Ishikawa (cell line): Measurements from ENCODE around the gene SETD7.

ENCODE experiments used
- CEBPB ChIP-seq: IDR thresholded peaks from 2 replicates; pipeline ENCODE4 v1.6.1; 2012
- EP300 ChIP-seq: IDR thresholded peaks from 2 replicates; pipeline ENCODE4 v1.6.1; 2012; ENCODE audit warnings: borderline replicate concordance
- FOXM1 ChIP-seq: IDR thresholded peaks from 2 replicates; pipeline ENCODE4 v1.6.1; 2012; ENCODE audit warnings: low read depth, borderline replicate concordance
- NFIC ChIP-seq: IDR thresholded peaks from 2 replicates; pipeline ENCODE4 v1.6.1; 2012
- RAD21 ChIP-seq: IDR thresholded peaks from 2 replicates; pipeline ENCODE4 v1.6.1; 2012; ENCODE audit warnings: low read depth
- TAF1 ChIP-seq: IDR thresholded peaks from 2 replicates; pipeline ENCODE4 v1.6.1; 2012; ENCODE audit warnings: low read depth, mild to moderate bottlenecking
- TCF12 ChIP-seq: IDR thresholded peaks from 2 replicates; pipeline ENCODE4 v1.6.1; 2012; ENCODE audit warnings: low read depth
- TEAD4 ChIP-seq: IDR thresholded peaks from 2 replicates; pipeline ENCODE4 v1.6.1; 2012
- YY1 ChIP-seq: IDR thresholded peaks from 2 replicates; pipeline ENCODE4 v1.6.1; 2012; ENCODE audit warnings: low read depth
- ZBTB7A ChIP-seq: IDR thresholded peaks from 2 replicates; pipeline ENCODE4 v1.6.1; 2012; ENCODE audit warnings: low read depth
- TF ChIP-seq, protein P1 (sequence below): IDR thresholded peaks from 2 replicates; pipeline ENCODE4 v1.6.1; 2012; ENCODE audit warnings: low read depth, mild to moderate bottlenecking
- TF ChIP-seq, protein P2 (sequence below): IDR thresholded peaks from 2 replicates; pipeline ENCODE4 v1.6.1; 2012
- TF ChIP-seq, protein P3 (sequence below): IDR thresholded peaks from 2 replicates; pipeline ENCODE4 v1.6.1; 2012

DNA sequence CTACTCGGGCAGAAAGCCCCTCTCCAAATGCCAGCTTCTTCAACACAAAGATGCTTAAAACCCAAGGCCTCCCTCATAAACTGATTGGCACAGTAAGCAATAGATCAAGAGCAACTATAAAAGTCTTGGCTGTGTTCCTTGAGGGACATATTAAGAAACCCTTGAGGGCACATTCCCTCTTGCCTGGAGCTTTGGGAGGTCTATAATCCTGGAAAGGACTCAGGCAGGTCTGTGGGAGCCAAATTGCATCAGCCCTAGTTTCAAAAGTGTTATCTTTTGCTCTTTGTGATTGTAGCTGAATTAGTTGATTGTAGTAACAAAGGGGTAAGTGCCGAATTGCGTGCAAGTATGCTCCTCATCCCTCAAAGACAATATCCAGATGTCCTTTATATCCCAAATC is 18.6 kb upstream of the SETD7 start:
- TF ChIP-seq CEBPB (no peak), TEAD4 (no peak), EP300 (no peak), RAD21 (no peak), FOXM1 (no peak), NFIC (no peak), ZBTB7A (no peak), YY1 (no peak), TAF1 (no peak), TCF12 (no peak)
- TF ChIP-seq, protein P1, sequence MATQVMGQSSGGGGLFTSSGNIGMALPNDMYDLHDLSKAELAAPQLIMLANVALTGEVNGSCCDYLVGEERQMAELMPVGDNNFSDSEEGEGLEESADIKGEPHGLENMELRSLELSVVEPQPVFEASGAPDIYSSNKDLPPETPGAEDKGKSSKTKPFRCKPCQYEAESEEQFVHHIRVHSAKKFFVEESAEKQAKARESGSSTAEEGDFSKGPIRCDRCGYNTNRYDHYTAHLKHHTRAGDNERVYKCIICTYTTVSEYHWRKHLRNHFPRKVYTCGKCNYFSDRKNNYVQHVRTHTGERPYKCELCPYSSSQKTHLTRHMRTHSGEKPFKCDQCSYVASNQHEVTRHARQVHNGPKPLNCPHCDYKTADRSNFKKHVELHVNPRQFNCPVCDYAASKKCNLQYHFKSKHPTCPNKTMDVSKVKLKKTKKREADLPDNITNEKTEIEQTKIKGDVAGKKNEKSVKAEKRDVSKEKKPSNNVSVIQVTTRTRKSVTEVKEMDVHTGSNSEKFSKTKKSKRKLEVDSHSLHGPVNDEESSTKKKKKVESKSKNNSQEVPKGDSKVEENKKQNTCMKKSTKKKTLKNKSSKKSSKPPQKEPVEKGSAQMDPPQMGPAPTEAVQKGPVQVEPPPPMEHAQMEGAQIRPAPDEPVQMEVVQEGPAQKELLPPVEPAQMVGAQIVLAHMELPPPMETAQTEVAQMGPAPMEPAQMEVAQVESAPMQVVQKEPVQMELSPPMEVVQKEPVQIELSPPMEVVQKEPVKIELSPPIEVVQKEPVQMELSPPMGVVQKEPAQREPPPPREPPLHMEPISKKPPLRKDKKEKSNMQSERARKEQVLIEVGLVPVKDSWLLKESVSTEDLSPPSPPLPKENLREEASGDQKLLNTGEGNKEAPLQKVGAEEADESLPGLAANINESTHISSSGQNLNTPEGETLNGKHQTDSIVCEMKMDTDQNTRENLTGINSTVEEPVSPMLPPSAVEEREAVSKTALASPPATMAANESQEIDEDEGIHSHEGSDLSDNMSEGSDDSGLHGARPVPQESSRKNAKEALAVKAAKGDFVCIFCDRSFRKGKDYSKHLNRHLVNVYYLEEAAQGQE: no peak
- TF ChIP-seq, protein P2, sequence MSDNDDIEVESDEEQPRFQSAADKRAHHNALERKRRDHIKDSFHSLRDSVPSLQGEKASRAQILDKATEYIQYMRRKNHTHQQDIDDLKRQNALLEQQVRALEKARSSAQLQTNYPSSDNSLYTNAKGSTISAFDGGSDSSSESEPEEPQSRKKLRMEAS: no peak
- TF ChIP-seq, protein P3, sequence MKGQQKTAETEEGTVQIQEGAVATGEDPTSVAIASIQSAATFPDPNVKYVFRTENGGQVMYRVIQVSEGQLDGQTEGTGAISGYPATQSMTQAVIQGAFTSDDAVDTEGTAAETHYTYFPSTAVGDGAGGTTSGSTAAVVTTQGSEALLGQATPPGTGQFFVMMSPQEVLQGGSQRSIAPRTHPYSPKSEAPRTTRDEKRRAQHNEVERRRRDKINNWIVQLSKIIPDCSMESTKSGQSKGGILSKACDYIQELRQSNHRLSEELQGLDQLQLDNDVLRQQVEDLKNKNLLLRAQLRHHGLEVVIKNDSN: no peak
